Measurements from ENCODE around the gene ASCC3. TPM values are rescaled to one million over a fixed set of nuclear protein-coding genes. Genes with fewer than 3 reads are reported as not detected.

ASCC3 gene
- total and polyA plus RNA-seq, 4 donors: 12.8 to 32.7 (median 16.4) TPM

- no peak for TF ChIP-seq CTCF (IDR thresholded peaks at IDR 0.05; ENCODE audit: low read depth, low read length, missing input control)
- no peak for TF ChIP-seq REST (IDR thresholded peaks at IDR 0.05)
- TF ChIP-seq RAD21 (IDR thresholded peaks at IDR 0.05): no peak
- no peak for TF ChIP-seq TAF1 (conservative IDR thresholded peaks at IDR 0.05)
- TF ChIP-seq JUND (IDR thresholded peaks at IDR 0.05): no peak
- no peak for TF ChIP-seq RXRA (IDR thresholded peaks at IDR 0.05)
- no peak for TF ChIP-seq MAX (IDR thresholded peaks at IDR 0.05)
- no peak for TF ChIP-seq NR2F2 (IDR thresholded peaks at IDR 0.05)
- TF ChIP-seq YY1 (IDR thresholded peaks at IDR 0.05): no peak
- no peak for TF ChIP-seq GABPA (IDR thresholded peaks at IDR 0.05 in 1 of 2, conservative IDR thresholded peaks at IDR 0.05 in 1 of 2)
- TF ChIP-seq ZBTB33 (IDR thresholded peaks at IDR 0.05): no peak
- no peak for TF ChIP-seq FOXA1 (IDR thresholded peaks at IDR 0.05)
- no peak for TF ChIP-seq FOXA2 (IDR thresholded peaks at IDR 0.05)
- no peak for TF ChIP-seq SP1 (IDR thresholded peaks at IDR 0.05)
- no peak for TF ChIP-seq HNF4G (IDR thresholded peaks at IDR 0.05)
- no peak for TF ChIP-seq HNF4A (conservative IDR thresholded peaks at IDR 0.05)
- TF ChIP-seq EGR1 (IDR thresholded peaks at IDR 0.05; ENCODE audit: low read depth in 2 of 2): no peak
- H3K27ac ChIP-seq (ENCODE audit: low read depth in 1 of 2, low read length in 2 of 2): no peak overlapping the region
- DNase-seq (ENCODE audit: low spot score): no peak
These were observed 11.6 kb upstream of the ASCC3 start for GRCh38 chr6:100892693-100893092.

GRCh38 chr6:100892116-100892515 is 11.0 kb upstream of the ASCC3 start:
- Histone ChIP-seq H3K27me3 (ENCODE audit: control insufficient read depth in 4 of 4, insufficient read depth in 4 of 4, low read length in 3 of 4) (no peaks in the 10 kb centered on the region), H3K4me3 (ENCODE audit: low read depth in 1 of 3, low read length in 3 of 3) (no peak overlapping the region), H3K9ac (ENCODE audit: low read depth in 1 of 2, low read length in 2 of 2) (no peak overlapping the region), H3K9me3 (ENCODE audit: control insufficient read depth in 4 of 4, low read length in 3 of 4) (no peaks in the 10 kb centered on the region), H3K4me1 (ENCODE audit: control insufficient read depth in 4 of 4, insufficient read depth in 4 of 4, low read length in 3 of 4) (no peaks in the 10 kb centered on the region), H3K36me3 (ENCODE audit: control insufficient read depth in 4 of 4, insufficient read depth in 3 of 4, low read depth in 1 of 4, low read length in 3 of 4) (no peaks in the 10 kb centered on the region), H3K27ac (ENCODE audit: low read depth in 1 of 2, low read length in 2 of 2) (no peak overlapping the region)
- WGBS: 89% methylated on average over 3 of the region's 3 CpGs
- DNase-seq (ENCODE audit: low spot score): no peak
- no peak for TF ChIP-seq CTCF (IDR thresholded peaks at IDR 0.05; ENCODE audit: low read depth, low read length, missing input control)
- TF ChIP-seq YY1 (IDR thresholded peaks at IDR 0.05): no peak
- TF ChIP-seq HNF4G (IDR thresholded peaks at IDR 0.05): no peak
- TF ChIP-seq EGR1 (IDR thresholded peaks at IDR 0.05; ENCODE audit: low read depth in 2 of 2): no peak
- no peak for TF ChIP-seq JUND (IDR thresholded peaks at IDR 0.05)
- no peak for TF ChIP-seq NR2F2 (IDR thresholded peaks at IDR 0.05)
- no peak for TF ChIP-seq ZBTB33 (IDR thresholded peaks at IDR 0.05)
- TF ChIP-seq FOXA1 (IDR thresholded peaks at IDR 0.05): no peak
- TF ChIP-seq HNF4A (conservative IDR thresholded peaks at IDR 0.05): no peak
- TF ChIP-seq RAD21 (IDR thresholded peaks at IDR 0.05): no peak
- TF ChIP-seq TAF1 (conservative IDR thresholded peaks at IDR 0.05): no peak

More at GRCh38 chr6:100892693-100893092, 11.6 kb upstream of the ASCC3 start:
- Histone ChIP-seq H3K9me3 (ENCODE audit: control insufficient read depth in 4 of 4, low read length in 3 of 4) (peaks cover 0 to under 1% (median 0%) of the 10 kb centered on the region in 4 donors), H3K4me1 (ENCODE audit: control insufficient read depth in 4 of 4, insufficient read depth in 4 of 4, low read length in 3 of 4) (no peaks in the 10 kb centered on the region), H3K36me3 (ENCODE audit: control insufficient read depth in 4 of 4, insufficient read depth in 3 of 4, low read depth in 1 of 4, low read length in 3 of 4) (no peaks in the 10 kb centered on the region), H3K4me3 (ENCODE audit: low read depth in 1 of 3, low read length in 3 of 3) (no peak overlapping the region), H3K27me3 (ENCODE audit: control insufficient read depth in 4 of 4, insufficient read depth in 4 of 4, low read length in 3 of 4) (no peaks in the 10 kb centered on the region), H3K9ac (ENCODE audit: low read depth in 1 of 2, low read length in 2 of 2) (no peak overlapping the region)
- 87% methylated on average over 3 of the region's 3 CpGs for WGBS

Data from liver (tissue), 9 donors.